Renal cortex interstitium (tissue), 15 donors: ENCODE measurements around the gene SH3GLB1. TPM values are rescaled to one million over a fixed set of nuclear protein-coding genes. Genes with fewer than 3 reads are reported as not detected.
"Not testable (repeated sequence)": the region's sequence is repeated elsewhere in the genome, so short reads cannot be mapped to it uniquely, and the experiment has no call there.

Experiments used
- DNase-seq, 11 donors: peaks; one replicate each; pipeline ENCODE4 v3.0.0-alpha.2; 2013; ENCODE audit warnings: low read depth in 9 of 11, low spot score in 4 of 11; ENCODE audit errors: extremely low read depth in 1 of 11
- long read RNA-seq, 16 experiments: transcript quantifications; one replicate each; lab custom pipeline, GENCODE V29; 2026
- polyA plus RNA-seq, 3 donors: library from polyadenylated mRNA; unstranded; fragments of 120-200 nt; gene quantifications; one replicate each; pipeline ENCODE4 v1.2.1, GENCODE V29; 2013; ENCODE audit not compliant: insufficient read length in 3 of 3

SH3GLB1 gene
- polyA plus RNA-seq = 10 to 100 TPM; 71.6 to 87.3 (median 74.6) TPM
- long read RNA-seq, donor 1, full-length matches to known transcripts = 11 of 17 reads
- long read RNA-seq, donor 1, partial matches to known transcripts = 6 of 17 reads
- long read RNA-seq, donor 1, other reads (novel, unspliced or antisense) = 0 of 17 reads
- long read RNA-seq, donor 2, full-length matches to known transcripts = 6 of 177 reads
- long read RNA-seq, donor 2, partial matches to known transcripts = 64 of 177 reads
- long read RNA-seq, donor 2, other reads (novel, unspliced or antisense) = 107 of 177 reads
- long read RNA-seq, donor 3, full-length matches to known transcripts = 21 of 21 reads
- long read RNA-seq, donor 3, partial matches to known transcripts = 0 of 21 reads
- long read RNA-seq, donor 3, other reads (novel, unspliced or antisense) = 0 of 21 reads
- long read RNA-seq, donor 4, full-length matches to known transcripts = 12 of 12 reads
- long read RNA-seq, donor 4, partial matches to known transcripts = 0 of 12 reads
- long read RNA-seq, donor 4, other reads (novel, unspliced or antisense) = 0 of 12 reads
- long read RNA-seq, donor 5 = 0 reads
- long read RNA-seq, donor 6, full-length matches to known transcripts = 8 of 8 reads
- long read RNA-seq, donor 6, partial matches to known transcripts = 0 of 8 reads
- long read RNA-seq, donor 6, other reads (novel, unspliced or antisense) = 0 of 8 reads
- long read RNA-seq, donor 7, full-length matches to known transcripts = 17 of 27 reads
- long read RNA-seq, donor 7, partial matches to known transcripts = 10 of 27 reads
- long read RNA-seq, donor 7, other reads (novel, unspliced or antisense) = 0 of 27 reads
- long read RNA-seq, donor 8, full-length matches to known transcripts = 21 of 30 reads
- long read RNA-seq, donor 8, partial matches to known transcripts = 9 of 30 reads
- long read RNA-seq, donor 8, other reads (novel, unspliced or antisense) = 0 of 30 reads
- long read RNA-seq, donor 9, full-length matches to known transcripts = 13 of 13 reads
- long read RNA-seq, donor 9, partial matches to known transcripts = 0 of 13 reads
- long read RNA-seq, donor 9, other reads (novel, unspliced or antisense) = 0 of 13 reads
- long read RNA-seq, donor 10, full-length matches to known transcripts = 12 of 12 reads
- long read RNA-seq, donor 10, partial matches to known transcripts = 0 of 12 reads
- long read RNA-seq, donor 10, other reads (novel, unspliced or antisense) = 0 of 12 reads
- long read RNA-seq, donor 11, full-length matches to known transcripts = 11 of 25 reads
- long read RNA-seq, donor 11, partial matches to known transcripts = 14 of 25 reads
- long read RNA-seq, donor 11, other reads (novel, unspliced or antisense) = 0 of 25 reads
- long read RNA-seq, donor 12, full-length matches to known transcripts = 3 of 3 reads
- long read RNA-seq, donor 12, partial matches to known transcripts = 0 of 3 reads
- long read RNA-seq, donor 12, other reads (novel, unspliced or antisense) = 0 of 3 reads
- long read RNA-seq, donor 13, full-length matches to known transcripts = 27 of 49 reads
- long read RNA-seq, donor 13, partial matches to known transcripts = 22 of 49 reads
- long read RNA-seq, donor 13, other reads (novel, unspliced or antisense) = 0 of 49 reads
- long read RNA-seq, donor 14, full-length matches to known transcripts = 12 of 12 reads
- long read RNA-seq, donor 14, partial matches to known transcripts = 0 of 12 reads
- long read RNA-seq, donor 14, other reads (novel, unspliced or antisense) = 0 of 12 reads
- long read RNA-seq, donor 15, full-length matches to known transcripts = 8 of 8 reads
- long read RNA-seq, donor 15, partial matches to known transcripts = 0 of 8 reads
- long read RNA-seq, donor 15, other reads (novel, unspliced or antisense) = 0 of 8 reads
- long read RNA-seq, donor 16, full-length matches to known transcripts = 43 of 54 reads
- long read RNA-seq, donor 16, partial matches to known transcripts = 11 of 54 reads
- long read RNA-seq, donor 16, other reads (novel, unspliced or antisense) = 0 of 54 reads

GRCh38 chr1:86704458-86704971 lies at the start of gene SH3GLB1:
Gene SH3GLB1 (plus strand): TSS chr1:86704576. CDS start chr1:86704900, 324 bp downstream.
- DNase-seq = peak; percentile 68 to 91 (median 84)

- not testable (repeated sequence) for DNase-seq
Measured at GRCh38 chr1:86658381-86658780, 46.0 kb upstream of the SH3GLB1 start.

- DNase-seq = no peak
Measured at GRCh38 chr1:86666368-86666767, 38.0 kb upstream of the SH3GLB1 start.

GRCh38 chr1:86687595-86687994 lies 16.8 kb upstream of the SH3GLB1 start:
- no peak for DNase-seq

GRCh38 chr1:86692641-86693040 lies 11.7 kb upstream of the SH3GLB1 start:
- no peak for DNase-seq

- no peak for DNase-seq
Measured at GRCh38 chr1:86695400-86695799, 9.0 kb upstream of the SH3GLB1 start.

GRCh38 chr1:86696522-86696921 lies 7.9 kb upstream of the SH3GLB1 start:
- no peak for DNase-seq

GRCh38 chr1:86699186-86699585 lies 5.2 kb upstream of the SH3GLB1 start:
- no peak for DNase-seq

- no peak for DNase-seq
Measured at GRCh38 chr1:86701731-86702130, 2.6 kb upstream of the SH3GLB1 start.

GRCh38 chr1:86702954-86703494 lies 1.4 kb upstream of the SH3GLB1 start:
- DNase-seq = not testable (repeated sequence)

GRCh38 chr1:86703696-86704457 lies 499 bp upstream of the SH3GLB1 start:
- DNase-seq = peak in 4 of 11 donors; percentile 3 to 28 (median 16)

- peak in 10 of 11 donors; percentile 29 to 64 (median 48) for DNase-seq
Measured at GRCh38 chr1:86704972-86705664, 742 bp downstream of the SH3GLB1 start.

- DNase-seq = no peak
Measured at GRCh38 chr1:86705665-86705985, 1.2 kb downstream of the SH3GLB1 start.

- peak in 1 of 11 donors; percentile 2 for DNase-seq
Measured at GRCh38 chr1:86706018-86706635, 1.8 kb downstream of the SH3GLB1 start.

- no peak for DNase-seq
Measured at GRCh38 chr1:86708920-86709319, 4.5 kb downstream of the SH3GLB1 start.
